Large intestine (tissue), 3 donors: Measurements from ENCODE around the gene NCKAP5. TPM values are rescaled to one million over a fixed set of nuclear protein-coding genes. Genes with fewer than 3 reads are reported as not detected.

Experiments used
- DNase-seq, 2 donors: peaks; one replicate each; pipeline versions ENCODE4 v3.0.0 to v3.0.0-alpha.2; 2013
- H3K27ac ChIP-seq: one replicate; pipeline ENCODE4 v1.5.1; 2013; ENCODE audit warnings: low read length
- H3K27me3 ChIP-seq: 2 replicates; pipeline ENCODE4 v1.6.1; 2013; ENCODE audit warnings: low read length; ENCODE audit not compliant: control insufficient read depth, insufficient read depth
- H3K36me3 ChIP-seq: 2 replicates; pipeline ENCODE4 v1.6.1; 2013; ENCODE audit warnings: low read length; ENCODE audit not compliant: control insufficient read depth, insufficient read depth
- H3K4me1 ChIP-seq: one replicate; pipeline ENCODE4 v1.6.1; 2013; ENCODE audit warnings: low read length; ENCODE audit not compliant: control insufficient read depth, insufficient read depth
- H3K4me3 ChIP-seq: one replicate; pipeline ENCODE4 v1.5.1; 2013; ENCODE audit warnings: low read length
- H3K9me3 ChIP-seq: one replicate; pipeline ENCODE4 v1.6.1; 2013; ENCODE audit warnings: mild to moderate bottlenecking, low read depth, low read length, moderate library complexity; ENCODE audit not compliant: control insufficient read depth
- WGBS: methylation state at CpG from one replicate; pipeline ENCODE4 v1.1.5; 2013; ENCODE audit warnings: low lambda C conversion rate; ENCODE audit not compliant: insufficient coverage; 5-methylcytosine and 5-hydroxymethylcytosine counted together
- polyA plus RNA-seq: library from polyadenylated mRNA; unstranded; fragments of 120-200 nt; gene quantifications from one replicate; pipeline ENCODE4 v1.2.1, GENCODE V29; 2013

Gene NCKAP5
- polyA plus RNA-seq, 1 donor, result 4.3 TPM

GRCh38 chr2:132697556-132698205 lies 870.6 kb downstream of the NCKAP5 start:
- H3K9me3 ChIP-seq, result no peaks in the 10 kb centered on the region
- no peak overlapping the region for H3K4me3 ChIP-seq
- no peak for DNase-seq
- no peak overlapping the region for H3K27ac ChIP-seq
- WGBS, result 33% methylated on average over 1 of the region's 4 CpGs
- H3K4me1 ChIP-seq, result no peaks in the 10 kb centered on the region
- no peaks in the 10 kb centered on the region for H3K36me3 ChIP-seq
- H3K27me3 ChIP-seq, result no peaks in the 10 kb centered on the region

GRCh38 chr2:132692816-132693215 lies 875.4 kb downstream of the NCKAP5 start:
- Histone ChIP-seq H3K4me3 (no peak overlapping the region), H3K36me3 (no peaks in the 10 kb centered on the region)
- no CpG with 5 or more reads among the region's 1 CpG for WGBS

GRCh38 chr2:132691556-132691955 lies 876.7 kb downstream of the NCKAP5 start:
- Histone ChIP-seq H3K27ac (no peak overlapping the region), H3K4me1 (no peaks in the 10 kb centered on the region), H3K4me3 (no peak overlapping the region), H3K36me3 (no peaks in the 10 kb centered on the region), H3K9me3 (no peaks in the 10 kb centered on the region), H3K27me3 (no peaks in the 10 kb centered on the region)
- DNase-seq, result no peak
- WGBS, result no CpG with 5 or more reads among the region's 4 CpGs

More at GRCh38 chr2:132692816-132693215, 875.4 kb downstream of the NCKAP5 start:
- Histone ChIP-seq H3K9me3 (no peaks in the 10 kb centered on the region), H3K4me1 (no peaks in the 10 kb centered on the region), H3K27me3 (no peaks in the 10 kb centered on the region), H3K27ac (no peak overlapping the region)
- DNase-seq, result no peak

- no peaks in the 10 kb centered on the region for H3K27me3 ChIP-seq
- no peak overlapping the region for H3K4me3 ChIP-seq
- WGBS, result no CpG with 5 or more reads among the region's 1 CpG
- DNase-seq, result no peak
- no peaks in the 10 kb centered on the region for H3K36me3 ChIP-seq
- H3K27ac ChIP-seq, result no peak overlapping the region
- H3K4me1 ChIP-seq, result no peaks in the 10 kb centered on the region
- H3K9me3 ChIP-seq, result no peaks in the 10 kb centered on the region
These were observed 877.5 kb downstream of the NCKAP5 start for GRCh38 chr2:132690664-132691303.

- Histone ChIP-seq H3K4me1 (no peaks in the 10 kb centered on the region), H3K4me3 (no peak overlapping the region), H3K9me3 (no peaks in the 10 kb centered on the region), H3K27ac (no peak overlapping the region), H3K27me3 (peaks cover 3% of the 10 kb centered on the region), H3K36me3 (no peaks in the 10 kb centered on the region)
- whole genome bisulfite sequencing, result 80% methylated on average over 1 of the region's 1 CpG
- DNase-seq, result no peak
These were observed 886.5 kb downstream of the NCKAP5 start for GRCh38 chr2:132681766-132682165.

- H3K27ac ChIP-seq, result no peak overlapping the region
- no peaks in the 10 kb centered on the region for H3K4me1 ChIP-seq
- peaks cover 3% of the 10 kb centered on the region for H3K27me3 ChIP-seq
- H3K4me3 ChIP-seq, result no peak overlapping the region
- 100% methylated on average over 1 of the region's 3 CpGs for WGBS
- H3K9me3 ChIP-seq, result no peaks in the 10 kb centered on the region
- no peak for DNase-seq
- H3K36me3 ChIP-seq, result no peaks in the 10 kb centered on the region
These were observed 887.7 kb downstream of the NCKAP5 start for GRCh38 chr2:132680544-132680943.

GRCh38 chr2:132678483-132678882 lies 889.8 kb downstream of the NCKAP5 start:
- no peaks in the 10 kb centered on the region for H3K9me3 ChIP-seq
- 100% methylated on average over 1 of the region's 2 CpGs for WGBS

GRCh38 chr2:132677661-132678060 lies 890.6 kb downstream of the NCKAP5 start:
- H3K36me3 ChIP-seq, result no peaks in the 10 kb centered on the region
- H3K27me3 ChIP-seq, result peaks cover 4% of the 10 kb centered on the region
- H3K9me3 ChIP-seq, result no peaks in the 10 kb centered on the region
- no peak for DNase-seq
- WGBS, result 100% methylated on average over 3 of the region's 5 CpGs
- H3K4me1 ChIP-seq, result no peaks in the 10 kb centered on the region
- H3K4me3 ChIP-seq, result no peak overlapping the region
- H3K27ac ChIP-seq, result no peak overlapping the region

More at GRCh38 chr2:132678483-132678882, 889.8 kb downstream of the NCKAP5 start:
- Histone ChIP-seq H3K4me1 (no peaks in the 10 kb centered on the region), H3K36me3 (no peaks in the 10 kb centered on the region), H3K27me3 (peaks cover 3% of the 10 kb centered on the region), H3K27ac (no peak overlapping the region), H3K4me3 (no peak overlapping the region)
- no peak for DNase-seq

- Histone ChIP-seq H3K27ac (no peak overlapping the region), H3K36me3 (no peaks in the 10 kb centered on the region), H3K4me1 (no peaks in the 10 kb centered on the region), H3K9me3 (no peaks in the 10 kb centered on the region), H3K27me3 (peaks cover 7% of the 10 kb centered on the region), H3K4me3 (no peak overlapping the region)
- DNase-seq, result no peak
- WGBS, result no CpG with 5 or more reads among the region's 2 CpGs
These were observed 891.3 kb downstream of the NCKAP5 start for GRCh38 chr2:132676999-132677398.

GRCh38 chr2:132671151-132671835 lies 897.0 kb downstream of the NCKAP5 start:
- Histone ChIP-seq H3K9me3 (peaks cover 3% of the 10 kb centered on the region), H3K4me3 (peak overlapping the region; percentile 39), H3K36me3 (no peaks in the 10 kb centered on the region), H3K4me1 (peaks cover 15% of the 10 kb centered on the region), H3K27ac (no peak overlapping the region), H3K27me3 (peaks cover 54% of the 10 kb centered on the region)
- peak in 1 of 2 donors; percentile 31 for DNase-seq
- no CpG with 5 or more reads among the region's 23 CpGs for WGBS
